Limb (tissue), 2 donors: ENCODE results near the gene KPNA5.
"Not testable (repeated sequence)": the region's sequence is repeated elsewhere in the genome, so short reads cannot be mapped to it uniquely, and the experiment has no call there.

Experiments
- DNase-seq, 2 donors: peaks; one replicate each; pipeline ENCODE4 v3.0.0-alpha.2; 2016; ENCODE audit errors: extremely low spot score in 2 of 2

KPNA5 gene

DNA sequence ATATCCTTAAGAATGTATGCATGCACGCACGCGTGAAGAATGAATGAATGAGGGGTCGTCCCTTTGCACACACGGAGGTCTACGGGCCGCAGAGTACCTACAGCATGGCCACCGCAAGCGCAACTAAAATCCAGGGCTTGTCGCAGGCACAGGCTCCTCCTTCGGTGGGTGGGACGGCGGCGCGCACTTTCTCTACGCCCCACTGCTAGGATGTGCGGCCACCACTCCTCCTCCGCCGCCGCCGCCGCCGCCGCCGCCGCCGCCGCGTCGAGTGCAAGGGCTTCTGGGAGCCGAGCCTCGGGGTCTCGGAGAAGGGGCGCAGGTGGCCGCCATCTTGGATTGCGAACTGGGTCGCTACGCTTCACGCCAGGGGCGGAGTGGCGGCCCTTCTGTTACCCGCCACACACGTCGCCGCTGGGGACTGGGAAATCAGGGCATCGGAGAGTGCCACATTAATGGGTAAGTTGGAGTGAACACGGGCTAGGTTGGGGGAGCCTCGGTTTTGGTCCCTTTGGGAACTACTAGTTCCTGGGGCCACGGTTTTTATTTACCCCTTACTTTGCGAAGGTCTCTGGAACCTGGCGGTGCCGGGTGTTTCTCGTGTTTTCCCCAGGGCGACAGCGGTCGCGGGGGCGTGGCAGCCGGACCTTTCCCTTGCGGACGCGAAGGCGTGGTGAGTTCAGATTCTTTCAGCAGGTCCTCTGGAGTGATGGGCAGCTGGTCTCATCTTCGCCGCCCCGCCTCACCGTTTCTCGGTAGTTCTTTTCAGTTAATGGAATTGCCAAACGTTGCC, at the start of gene KPNA5:
Gene KPNA5, plus strand, starts transcription at position 332 of the 793 bp plus-strand sequence. Its CDS starts 124 bp downstream, at position 456.
- peak; percentile 94 to 95 for DNase-seq

DNA sequence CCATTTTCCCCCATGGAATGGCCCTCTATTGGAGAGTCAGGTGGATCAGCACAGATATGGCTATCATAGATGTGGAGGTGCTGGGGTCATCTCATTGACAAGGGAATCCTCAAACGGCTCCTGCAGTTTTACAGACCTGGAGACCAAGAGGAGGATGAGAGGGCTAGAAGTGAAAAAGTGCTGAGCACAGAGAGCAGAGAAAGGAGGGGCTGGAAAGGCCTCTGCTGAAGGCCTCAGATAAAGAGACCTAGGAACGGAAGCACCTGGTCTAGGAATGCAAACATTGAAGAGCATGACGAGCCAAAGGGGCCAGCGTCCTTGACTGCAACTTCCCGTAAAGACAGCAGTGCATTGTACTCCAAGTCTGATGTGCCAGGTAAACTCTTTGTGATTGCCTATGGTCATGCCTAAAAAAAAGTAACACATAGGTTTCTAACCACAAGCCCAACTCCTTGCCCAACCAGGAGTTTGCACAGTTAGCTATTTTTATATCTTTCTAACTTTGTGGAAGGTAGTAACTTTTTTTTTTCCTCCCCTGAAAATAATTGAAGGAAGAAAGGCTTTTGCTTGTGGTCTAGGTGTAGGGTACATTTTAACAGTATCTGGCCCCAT, 49.5 kb upstream of the KPNA5 start:
- DNase-seq: no peak

DNA sequence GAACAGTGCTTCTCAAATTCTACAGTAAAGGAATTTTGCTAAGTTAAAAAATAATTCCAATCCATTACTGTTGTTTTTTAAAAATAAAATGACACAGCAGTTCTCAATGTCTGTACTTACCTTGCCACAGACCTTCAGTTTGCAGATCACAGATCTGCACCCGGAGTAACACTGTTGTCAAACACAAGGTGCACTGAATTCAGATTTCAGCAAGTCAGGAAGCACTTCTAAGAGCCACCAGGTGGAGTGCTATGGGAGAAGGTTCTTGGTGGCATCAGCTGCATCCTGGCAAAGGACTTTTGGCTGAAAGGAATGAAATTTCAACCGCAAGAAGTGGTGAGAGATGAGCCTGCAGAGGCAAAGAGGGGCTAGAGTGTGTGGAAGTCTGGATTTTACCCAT, 47.3 kb upstream of the KPNA5 start:
- no peak for DNase-seq

DNA sequence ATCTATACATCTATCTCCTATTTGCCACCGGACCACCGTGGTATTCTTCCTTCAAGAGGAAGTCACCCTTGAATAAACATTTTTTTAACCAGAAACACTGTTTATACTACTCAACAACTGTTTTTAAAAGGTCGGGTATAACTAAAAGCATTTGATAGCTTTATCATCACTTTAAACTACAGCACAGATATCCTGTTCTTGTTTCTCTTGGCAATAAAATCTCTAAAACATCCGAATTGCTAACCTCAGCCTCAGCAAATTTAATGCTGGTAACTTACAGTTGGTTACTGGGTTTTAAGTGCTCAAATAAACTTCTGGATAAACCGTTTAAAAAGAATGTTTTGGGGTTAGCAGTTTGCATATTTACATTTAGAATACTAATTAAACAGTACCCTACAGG, 32.9 kb upstream of the KPNA5 start:
- no peak for DNase-seq

DNA sequence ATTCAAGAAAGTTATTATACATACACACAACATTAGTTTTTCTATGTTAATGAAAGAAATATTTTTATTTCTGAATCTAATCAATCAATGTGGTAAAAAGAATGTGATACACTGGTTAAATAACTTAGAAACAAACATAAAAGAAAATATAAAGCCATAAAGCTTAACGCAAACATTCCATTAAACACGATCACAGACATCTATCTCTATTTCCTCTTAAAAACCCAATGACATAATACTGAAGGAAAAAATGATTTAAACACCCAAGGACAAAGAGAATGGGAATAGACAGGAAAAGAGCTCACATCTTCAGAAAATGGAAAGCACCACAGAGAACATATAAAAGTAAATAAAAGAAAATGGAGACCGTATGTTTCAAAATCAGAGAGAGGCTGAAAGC, 31.9 kb upstream of the KPNA5 start:
- DNase-seq: no peak

DNA sequence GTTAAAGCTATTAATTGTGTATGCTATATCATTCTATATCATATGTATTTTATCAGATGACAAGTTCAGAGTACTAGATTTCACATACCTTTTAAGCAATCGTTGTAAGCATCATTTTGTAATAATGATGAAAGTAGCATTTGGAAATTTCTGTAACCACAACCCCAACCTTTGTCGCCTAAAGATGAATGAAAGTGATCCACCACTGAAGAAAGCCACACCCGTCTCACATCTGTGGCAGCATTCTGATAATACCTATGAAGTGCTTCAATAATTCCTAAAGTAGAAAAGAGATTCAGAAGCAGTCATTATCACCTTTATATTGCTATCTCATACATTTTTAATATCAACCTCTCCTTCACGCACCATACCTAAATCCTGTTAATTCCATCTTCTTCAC, 29.1 kb upstream of the KPNA5 start:
- DNase-seq: no peak

DNA sequence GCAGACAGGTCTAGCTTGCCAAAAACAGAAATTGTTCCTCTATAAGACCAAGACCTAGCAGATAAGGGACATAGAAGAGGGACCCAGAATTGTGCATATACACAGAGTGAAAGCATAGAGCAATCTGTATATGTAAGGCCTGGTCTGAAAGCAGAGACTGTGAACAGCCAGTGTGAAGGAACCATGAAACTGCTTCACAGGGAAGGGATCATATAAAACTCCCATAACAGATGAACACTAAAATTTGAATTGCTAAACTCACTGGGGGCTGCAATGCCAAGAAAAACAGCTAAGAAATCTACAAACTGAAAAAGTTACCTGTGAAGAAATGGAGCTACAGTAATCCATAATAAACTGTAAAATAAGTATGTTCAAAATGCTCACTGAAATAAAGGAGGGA, 19.4 kb upstream of the KPNA5 start:
- no peak for DNase-seq

DNA sequence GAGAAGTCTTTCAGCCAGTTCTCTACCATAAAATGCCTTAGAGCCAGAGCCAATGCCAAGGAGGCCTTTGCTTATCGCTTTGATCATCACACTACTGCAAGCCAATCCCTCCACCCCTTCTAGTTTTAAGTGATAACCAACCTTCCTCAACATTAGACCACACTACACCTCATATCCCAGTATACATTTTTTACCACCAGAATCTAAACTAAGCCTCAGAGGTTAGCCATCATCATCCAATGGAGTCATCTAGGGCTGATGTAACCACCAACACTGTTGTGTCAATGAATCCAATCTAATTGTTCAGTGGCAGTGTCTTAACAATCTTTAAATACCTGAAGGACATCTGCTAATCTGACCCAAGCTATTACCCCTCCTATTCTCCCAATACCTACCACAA, 18.8 kb upstream of the KPNA5 start:
- no peak for DNase-seq

DNA sequence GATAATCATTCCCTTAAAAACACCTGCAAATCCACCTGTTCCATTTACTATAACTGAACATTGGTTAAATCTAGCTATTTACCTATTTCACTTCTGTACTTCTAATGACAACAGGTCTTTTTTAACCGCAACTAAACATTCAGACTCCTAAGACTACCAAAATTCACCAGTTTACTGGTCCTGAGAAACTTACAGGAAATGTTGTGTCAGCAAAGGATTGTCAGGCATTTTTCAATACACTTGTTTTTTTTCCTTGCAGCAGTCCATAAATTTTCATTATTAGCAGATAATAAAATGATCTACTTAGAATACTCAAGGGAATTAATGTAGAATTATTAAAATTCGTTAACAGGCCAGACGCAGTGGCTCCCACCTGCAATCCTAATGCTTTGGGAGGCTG, 17.7 kb upstream of the KPNA5 start:
- DNase-seq: no peak

DNA sequence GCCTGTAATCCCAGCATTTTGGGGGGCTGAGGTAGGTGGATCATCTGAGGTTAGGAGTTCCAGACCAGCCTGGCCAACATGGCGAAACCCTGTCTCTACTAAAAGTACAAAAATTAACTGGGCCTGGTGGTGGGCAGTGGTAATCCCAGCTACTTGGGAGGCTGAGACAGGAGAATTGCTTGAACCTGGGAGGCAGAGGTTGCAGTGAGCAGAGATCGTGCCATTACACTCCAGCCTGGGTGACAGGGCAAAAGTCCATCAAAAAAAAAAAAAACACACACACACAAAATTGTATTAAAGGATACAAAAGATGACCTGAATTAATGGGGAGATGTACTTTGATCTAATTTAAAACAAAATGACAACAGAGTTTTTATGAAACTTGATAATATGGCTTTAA, 16.8 kb upstream of the KPNA5 start:
- not testable (repeated sequence) for DNase-seq

DNA sequence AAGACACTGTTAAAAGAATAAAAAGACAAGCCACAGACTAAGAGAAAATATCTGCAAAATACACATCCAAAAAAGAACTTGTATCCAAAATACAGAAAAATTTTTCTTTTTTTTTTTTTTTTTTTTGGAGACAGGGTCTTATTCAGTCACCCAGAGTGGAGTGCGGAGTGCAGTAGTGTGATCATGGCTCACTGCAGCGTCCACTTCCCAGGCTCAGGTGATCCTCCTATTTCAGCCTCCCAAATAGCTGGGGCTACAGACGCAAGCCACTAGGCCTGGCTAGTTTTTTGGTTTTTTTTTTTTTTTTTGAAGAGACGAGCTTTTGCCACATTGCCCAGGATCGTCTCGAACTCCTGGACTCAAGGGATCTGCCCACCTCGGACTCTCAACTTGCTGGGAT, 15.5 kb upstream of the KPNA5 start:
- no peak for DNase-seq

DNA sequence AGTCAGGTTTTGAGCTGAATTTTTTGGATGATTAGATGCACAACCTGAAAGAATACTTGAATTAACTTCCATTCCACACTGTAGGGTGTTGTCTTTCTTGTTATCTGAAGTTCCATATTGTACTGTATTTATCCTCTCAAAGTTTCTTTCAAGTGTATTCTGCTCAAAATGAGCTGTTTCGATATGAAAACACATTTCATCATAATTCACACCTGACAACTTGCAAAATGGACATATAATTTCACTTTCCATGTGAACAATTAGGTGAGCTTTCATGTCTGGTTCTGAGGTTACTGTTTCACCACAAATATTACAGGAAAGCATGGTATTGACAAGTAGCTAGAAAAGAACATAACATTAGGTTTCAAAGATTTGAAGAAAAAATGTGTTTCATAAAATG, 14.1 kb upstream of the KPNA5 start:
- no peak for DNase-seq

DNA sequence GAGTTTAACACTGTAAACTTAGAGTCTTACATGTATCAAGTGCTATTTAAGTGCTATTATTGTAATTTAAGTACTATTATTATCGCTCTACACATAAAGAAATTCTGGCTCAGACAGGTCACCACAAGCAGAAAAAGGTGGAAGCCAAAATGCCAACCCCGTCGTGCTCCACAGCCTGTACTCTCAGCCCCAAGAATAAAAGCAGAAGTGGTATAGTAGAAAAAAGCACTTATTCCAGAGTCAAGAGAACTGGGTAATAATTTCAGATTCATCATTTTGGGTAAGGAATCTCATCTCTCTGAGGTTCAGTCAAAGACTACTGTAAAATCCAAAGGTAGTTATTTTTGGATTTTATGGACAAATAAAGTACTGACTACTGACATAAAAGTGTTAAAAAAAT, 13.4 kb upstream of the KPNA5 start:
- DNase-seq: no peak

DNA sequence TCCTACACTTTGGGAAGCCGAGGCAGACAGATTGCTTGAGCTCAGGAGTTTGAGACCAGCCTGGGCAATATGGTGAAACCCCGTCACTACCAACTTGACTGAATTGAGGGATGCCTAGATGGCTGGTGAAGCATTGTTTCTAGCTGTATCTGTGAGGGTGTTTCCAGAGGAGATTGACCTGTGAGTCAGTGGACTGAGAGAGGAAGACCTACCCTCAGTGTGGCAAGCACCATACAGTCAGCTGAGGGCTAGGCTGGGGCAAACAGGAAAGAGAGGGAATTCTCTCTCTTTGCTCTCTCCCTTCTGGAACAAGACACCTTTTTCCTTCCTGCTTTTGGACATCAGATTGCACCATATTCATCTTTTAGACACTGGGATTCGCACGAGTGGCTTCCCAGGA, 8.7 kb upstream of the KPNA5 start:
- DNase-seq: no peak

DNA sequence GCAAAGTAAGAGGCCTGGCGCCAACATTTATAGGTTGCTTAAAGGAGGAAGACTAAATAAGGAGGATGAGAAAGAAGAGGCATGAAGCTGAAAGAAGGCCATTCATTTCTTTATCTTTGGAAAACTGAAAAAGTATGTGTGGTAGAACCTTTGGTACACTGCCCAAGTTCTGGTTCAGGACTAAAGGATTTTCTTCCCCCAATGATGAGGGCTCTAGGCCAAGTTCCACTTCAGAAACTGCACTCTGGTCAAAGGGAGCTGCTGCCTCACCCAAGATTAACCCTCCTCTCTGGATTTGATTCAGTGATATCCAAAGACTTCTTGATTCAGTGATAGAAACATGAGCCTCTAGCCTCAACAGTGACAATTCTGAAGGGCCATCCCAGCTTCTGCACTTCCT, 5.0 kb upstream of the KPNA5 start:
- no peak for DNase-seq

DNA sequence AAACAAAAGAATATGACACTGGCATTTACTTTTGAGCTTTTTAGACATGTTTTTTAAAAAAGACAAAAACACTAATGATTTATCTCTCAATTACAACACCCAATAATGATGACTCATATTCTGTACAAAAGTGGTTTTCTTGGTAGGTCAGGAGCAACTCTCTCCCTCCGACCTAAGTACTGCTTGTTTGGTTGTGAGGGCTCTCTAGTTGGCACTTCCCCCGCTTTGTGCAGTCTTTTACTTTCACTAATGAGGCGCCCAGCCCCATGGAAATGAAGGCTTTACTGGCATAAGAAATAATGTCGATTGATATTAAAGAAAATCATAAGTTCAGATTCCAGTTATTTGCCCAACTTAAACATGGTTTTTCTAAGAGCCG, 1.3 kb downstream of the KPNA5 start:
- DNase-seq: no peak

DNA sequence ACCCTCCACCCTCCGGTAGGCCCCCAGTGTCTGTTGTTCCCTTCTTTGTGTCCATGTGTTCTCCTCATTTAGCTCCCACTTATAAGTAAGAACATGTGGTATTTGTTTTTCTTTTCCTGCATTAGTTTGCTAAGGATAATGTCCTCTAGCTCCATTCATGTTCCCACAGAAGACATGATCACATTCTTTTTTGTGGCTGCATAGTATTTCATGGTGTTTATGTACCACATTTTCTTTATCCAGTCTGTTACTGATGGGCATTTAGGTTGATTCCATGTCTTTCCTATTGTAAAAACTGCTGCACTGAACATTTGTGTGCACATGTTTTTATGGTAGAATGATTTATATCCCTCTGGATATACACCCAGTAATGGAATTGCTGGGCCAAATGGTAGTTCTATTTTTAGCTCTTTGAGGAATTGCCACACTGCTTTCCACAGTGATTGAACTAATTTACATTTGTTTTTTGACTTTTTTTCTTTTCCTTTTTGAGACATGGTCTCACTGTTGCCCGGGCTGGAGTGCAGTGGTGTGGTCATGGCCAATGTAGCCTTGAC, 4.5 kb downstream of the KPNA5 start:
- no peak for DNase-seq

DNA sequence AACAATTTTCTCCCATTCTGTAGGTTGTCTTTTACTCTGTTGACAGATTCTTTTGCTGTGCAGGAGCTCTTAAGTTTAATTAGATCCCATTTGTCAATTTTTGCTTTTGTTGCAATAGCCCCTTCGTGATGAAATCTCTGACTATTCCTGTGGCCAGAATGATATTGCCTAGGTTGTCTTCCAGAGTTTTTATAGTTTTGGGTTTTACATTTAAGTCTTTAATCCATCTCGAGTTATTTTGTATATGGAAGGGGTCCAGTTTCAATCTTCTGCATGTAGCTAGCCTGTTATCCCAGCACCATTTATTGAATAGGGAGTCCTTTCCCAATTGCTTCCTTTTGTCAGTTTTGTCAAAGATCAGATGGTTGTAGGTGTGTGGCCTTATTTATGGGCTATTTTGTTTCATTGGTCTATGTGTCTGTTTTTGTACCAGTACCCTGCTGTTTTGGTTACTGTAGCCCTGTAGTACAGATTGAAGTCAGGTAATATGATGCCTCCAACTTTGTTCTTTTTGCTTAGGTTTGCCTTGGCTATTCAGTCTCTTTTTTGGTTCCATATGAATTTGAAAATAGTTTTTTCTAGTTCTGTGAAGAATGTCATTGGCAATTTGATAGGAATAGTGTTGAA, 5.6 kb downstream of the KPNA5 start:
- not testable (repeated sequence) for DNase-seq

DNA sequence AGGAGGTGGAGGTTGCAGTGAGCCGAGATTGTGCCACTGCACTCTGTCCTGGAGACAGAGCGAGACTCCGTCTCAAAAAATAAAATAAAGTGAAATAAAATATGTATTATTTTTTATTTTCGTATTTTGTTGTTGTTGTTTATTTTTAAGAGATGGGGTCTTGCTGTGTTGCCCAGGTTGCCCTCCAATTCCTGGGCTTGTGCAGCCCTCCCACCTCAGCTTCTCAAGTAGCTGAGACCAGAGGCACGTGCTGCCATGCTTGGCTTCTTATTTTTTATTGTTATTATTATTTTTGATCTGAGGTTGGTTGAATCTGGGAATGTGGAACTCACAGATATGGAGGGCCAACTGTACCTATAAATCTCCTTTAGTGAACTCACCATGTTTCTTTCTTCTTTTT, 10.1 kb downstream of the KPNA5 start:
- DNase-seq: no peak

DNA sequence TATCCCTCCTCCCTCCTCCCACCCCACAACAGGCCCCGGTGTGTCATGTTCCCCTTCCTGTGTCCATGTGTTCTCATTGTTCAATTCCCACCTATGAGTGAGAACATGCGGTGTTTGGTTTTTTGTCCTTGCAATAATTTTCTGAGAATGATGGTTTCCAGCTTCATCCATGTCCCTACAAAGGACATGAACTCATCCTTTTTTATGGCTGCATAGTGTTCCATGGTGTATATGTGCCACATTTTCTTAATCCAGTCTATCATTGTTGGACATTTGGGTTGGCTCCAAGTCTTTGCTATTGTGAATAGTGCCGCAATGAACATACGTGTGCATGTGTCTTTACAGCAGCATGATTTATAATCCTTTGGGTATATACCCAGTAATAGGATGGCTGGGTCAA, 11.9 kb downstream of the KPNA5 start:
- not testable (repeated sequence) for DNase-seq

DNA sequence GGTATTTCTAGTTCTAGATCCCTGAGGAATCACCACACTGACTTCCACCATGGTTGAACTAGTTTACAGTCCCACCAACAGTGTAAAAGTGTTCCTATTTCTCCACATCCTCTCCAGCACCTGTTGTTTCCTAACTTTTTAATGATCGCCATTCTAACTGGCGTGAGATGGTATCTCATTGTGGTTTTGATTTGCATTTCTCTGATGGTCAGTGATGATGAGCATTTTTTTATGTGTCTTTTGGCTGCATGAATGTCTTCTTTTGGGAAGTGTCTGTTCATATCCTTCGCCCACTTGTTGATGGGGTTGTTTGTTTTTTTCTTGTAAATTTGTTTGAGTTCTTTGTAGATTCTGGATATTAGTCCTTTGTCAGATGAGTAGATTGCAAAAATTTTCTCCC, 12.3 kb downstream of the KPNA5 start:
- DNase-seq: not testable (repeated sequence)

DNA sequence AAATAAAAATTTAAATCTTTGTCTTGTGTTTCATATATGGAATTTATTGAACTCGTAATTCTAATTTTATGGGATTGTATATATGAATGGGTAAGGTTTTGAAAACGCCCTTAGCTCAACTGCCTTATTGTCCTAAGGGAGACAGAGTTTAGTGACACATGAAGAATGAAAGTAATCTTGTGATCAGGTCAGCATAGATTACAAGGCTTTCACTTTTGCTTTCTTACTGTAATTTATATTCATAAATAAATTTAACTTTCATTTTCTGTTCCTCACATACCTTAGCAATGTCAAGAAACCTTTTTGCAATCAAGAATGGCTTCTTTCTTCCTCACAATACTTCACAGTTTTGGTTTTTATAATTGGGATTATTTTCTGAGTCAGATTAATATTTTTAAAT, 14.4 kb downstream of the KPNA5 start:
- DNase-seq: no peak

DNA sequence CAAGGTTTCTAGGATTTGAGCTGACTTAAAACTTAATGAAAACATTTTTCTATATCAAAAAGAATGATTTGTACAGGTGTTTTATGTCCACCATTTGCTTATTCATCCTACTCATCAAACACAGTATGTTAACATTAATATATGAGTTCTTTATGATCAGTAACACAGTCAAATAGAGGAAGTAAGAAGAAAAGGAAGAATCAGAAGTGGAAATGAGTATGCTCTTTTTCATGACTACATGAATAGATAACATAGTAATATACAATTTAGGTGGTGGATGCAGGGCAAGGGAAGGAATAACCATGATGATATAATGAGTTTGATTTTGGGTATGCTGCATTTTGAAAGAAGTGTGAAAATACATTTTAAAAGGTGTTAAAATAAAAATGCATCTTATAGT, 16.5 kb downstream of the KPNA5 start:
- no peak for DNase-seq
